ENCODE data around the gene GIT2.

DNA sequence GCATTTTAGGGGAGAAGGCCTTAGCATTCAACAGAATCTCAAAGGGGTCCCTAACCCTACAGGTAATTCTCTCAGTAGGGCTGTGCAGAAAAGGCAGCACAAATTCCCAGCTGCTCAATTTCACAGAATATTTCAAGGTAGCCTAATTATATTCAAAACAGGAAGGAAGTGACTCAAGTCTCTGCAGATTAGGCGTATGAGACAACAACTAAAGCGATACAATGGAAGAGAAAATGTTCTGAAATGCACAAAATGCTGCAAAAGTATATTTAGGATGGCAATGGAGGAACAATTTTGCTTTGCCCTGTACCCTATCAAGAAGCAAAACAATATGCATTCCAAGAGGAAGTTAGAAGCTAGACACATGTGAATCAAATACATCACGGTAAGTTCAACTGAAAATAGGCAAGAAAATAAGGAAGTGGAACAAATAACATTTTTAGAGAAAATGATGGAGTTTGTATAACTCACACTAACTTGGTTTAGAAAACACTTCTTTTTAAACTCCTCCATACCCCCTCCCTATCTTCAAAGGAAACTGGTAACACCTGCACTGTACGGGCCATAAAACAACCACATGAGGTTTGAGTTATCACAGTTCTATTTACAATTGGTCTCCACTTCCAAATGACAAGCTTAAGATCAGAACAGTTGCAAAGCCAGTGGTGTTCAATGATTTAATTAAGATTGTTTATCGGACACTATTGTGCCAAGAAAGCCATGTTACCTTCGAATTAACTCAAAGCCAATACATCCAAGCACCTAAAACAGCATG, 1.6 kb downstream of the GIT2 start:
- TF ChIP-seq, protein P1, sequence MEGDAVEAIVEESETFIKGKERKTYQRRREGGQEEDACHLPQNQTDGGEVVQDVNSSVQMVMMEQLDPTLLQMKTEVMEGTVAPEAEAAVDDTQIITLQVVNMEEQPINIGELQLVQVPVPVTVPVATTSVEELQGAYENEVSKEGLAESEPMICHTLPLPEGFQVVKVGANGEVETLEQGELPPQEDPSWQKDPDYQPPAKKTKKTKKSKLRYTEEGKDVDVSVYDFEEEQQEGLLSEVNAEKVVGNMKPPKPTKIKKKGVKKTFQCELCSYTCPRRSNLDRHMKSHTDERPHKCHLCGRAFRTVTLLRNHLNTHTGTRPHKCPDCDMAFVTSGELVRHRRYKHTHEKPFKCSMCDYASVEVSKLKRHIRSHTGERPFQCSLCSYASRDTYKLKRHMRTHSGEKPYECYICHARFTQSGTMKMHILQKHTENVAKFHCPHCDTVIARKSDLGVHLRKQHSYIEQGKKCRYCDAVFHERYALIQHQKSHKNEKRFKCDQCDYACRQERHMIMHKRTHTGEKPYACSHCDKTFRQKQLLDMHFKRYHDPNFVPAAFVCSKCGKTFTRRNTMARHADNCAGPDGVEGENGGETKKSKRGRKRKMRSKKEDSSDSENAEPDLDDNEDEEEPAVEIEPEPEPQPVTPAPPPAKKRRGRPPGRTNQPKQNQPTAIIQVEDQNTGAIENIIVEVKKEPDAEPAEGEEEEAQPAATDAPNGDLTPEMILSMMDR (IDR thresholded peaks at IDR 0.05): no peak
- TF ChIP-seq POLR2A (IDR thresholded peaks at IDR 0.05): no peak

All from esophagus squamous epithelium (tissue), 4 donors.